ENCODE measurements around the gene TMEM219.

GRCh38 chr16:30006095-30006473, 44.2 kb downstream of the TMEM219 start:
- no peak for TF ChIP-seq CTCF (IDR thresholded peaks at IDR 0.05; ENCODE audit: low read depth, low read length, missing input control)
- TF ChIP-seq ZBTB33 (IDR thresholded peaks at IDR 0.05), result no peak
- no peak for TF ChIP-seq MAX (IDR thresholded peaks at IDR 0.05)
- TF ChIP-seq JUND (IDR thresholded peaks at IDR 0.05), result no peak
- TF ChIP-seq RXRA (IDR thresholded peaks at IDR 0.05), result no peak
- TF ChIP-seq REST (IDR thresholded peaks at IDR 0.05), result no peak
